NCI-H187 treated with DMSO at 0.1 percent for 48 hours (cell line): ENCODE results near the gene ZNF746.
"Not testable (repeated sequence)": the region's sequence is repeated elsewhere in the genome, so short reads cannot be mapped to it uniquely, and the experiment has no call there.

Experiments
- DNase-seq: peaks from one replicate; lab custom pipeline; 2025; lab: John Stamatoyannopoulos, UW

Gene ZNF746

GRCh38 chr7:149459540-149460452 lies 37.8 kb downstream of the ZNF746 start:
- DNase-seq = no peak

GRCh38 chr7:149459201-149459539 lies 38.4 kb downstream of the ZNF746 start:
- DNase-seq = no peak

DNA sequence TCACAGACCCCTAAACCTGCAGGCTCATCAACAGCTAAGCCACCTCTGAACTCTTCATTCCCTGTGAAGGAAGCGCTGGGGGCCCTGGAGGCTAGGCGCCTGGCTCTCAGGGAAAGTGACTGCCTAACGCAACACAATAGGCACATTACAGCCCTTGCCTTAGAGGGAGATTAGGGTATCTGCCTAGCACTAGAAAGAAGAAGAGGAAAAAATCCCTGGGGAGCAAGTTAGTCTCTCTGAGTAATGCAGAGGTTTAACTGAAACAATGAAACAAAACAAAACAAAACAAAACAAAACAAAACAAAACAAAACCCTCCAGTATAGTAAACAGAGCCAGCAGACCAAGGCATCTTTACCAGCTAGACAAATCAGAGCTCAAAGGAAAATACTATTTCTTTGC lies 39.4 kb downstream of the ZNF746 start:
- no peak for DNase-seq

GRCh38 chr7:149457766-149458165 lies 39.8 kb downstream of the ZNF746 start:
- no peak for DNase-seq

GRCh38 chr7:149456506-149457421 lies 40.8 kb downstream of the ZNF746 start:
- DNase-seq = no peak

- DNase-seq = no peak
Observed at GRCh38 chr7:149455175-149455950, 42.2 kb downstream of the ZNF746 start.

- DNase-seq = no peak
Observed at GRCh38 chr7:149454750-149455149, 42.9 kb downstream of the ZNF746 start.

GRCh38 chr7:149454006-149454405 lies 43.6 kb downstream of the ZNF746 start:
- no peak for DNase-seq

- no peak for DNase-seq
Observed at GRCh38 chr7:149450821-149451220, 46.8 kb downstream of the ZNF746 start.

GRCh38 chr7:149449897-149450296 lies 47.7 kb downstream of the ZNF746 start:
- no peak for DNase-seq

DNA sequence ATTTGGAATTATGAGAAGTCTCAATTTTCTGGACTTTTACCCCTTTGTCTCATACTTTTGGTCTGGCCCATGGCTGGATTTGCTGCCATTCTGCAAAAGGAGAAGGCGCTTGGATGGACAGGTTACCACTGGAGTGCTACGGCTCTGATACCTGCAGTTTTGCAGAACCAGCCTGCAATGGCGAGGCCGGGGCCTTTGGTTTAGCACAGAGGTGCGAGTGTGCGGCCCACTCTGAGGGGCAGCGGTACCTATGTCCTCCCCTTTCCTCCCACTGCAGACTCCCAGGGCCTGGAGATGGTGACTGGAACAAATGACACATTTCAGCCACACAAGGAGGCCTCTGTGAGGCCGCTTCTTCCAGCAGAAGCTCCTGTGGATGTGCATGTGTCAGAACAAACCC lies 48.6 kb downstream of the ZNF746 start:
- no peak for DNase-seq

GRCh38 chr7:149446026-149446425 lies 51.6 kb downstream of the ZNF746 start:
- DNase-seq = not testable (repeated sequence)

DNA sequence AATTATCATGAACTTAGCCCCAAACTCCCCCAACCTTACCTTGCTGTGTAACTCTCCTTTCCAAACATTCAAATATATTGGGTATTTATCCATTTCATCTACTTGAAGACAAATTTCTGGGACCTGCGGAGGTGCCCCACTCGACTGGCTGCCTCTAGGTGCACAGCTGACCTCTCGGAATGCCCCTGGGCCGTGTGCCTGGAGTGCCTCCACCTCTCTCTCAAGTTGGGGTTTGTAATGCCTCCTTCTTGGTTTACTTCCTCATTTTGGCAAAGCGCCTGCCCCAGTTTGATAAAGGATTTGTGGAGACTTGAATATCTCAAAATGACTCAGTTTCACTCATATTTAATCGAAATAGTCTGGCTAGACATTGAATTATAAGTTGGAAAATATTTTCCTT lies 53.3 kb downstream of the ZNF746 start:
- no peak for DNase-seq

GRCh38 chr7:149443523-149443922 lies 54.1 kb downstream of the ZNF746 start:
- no peak for DNase-seq

- DNase-seq = no peak
Observed at GRCh38 chr7:149442924-149443323, 54.7 kb downstream of the ZNF746 start.

DNA sequence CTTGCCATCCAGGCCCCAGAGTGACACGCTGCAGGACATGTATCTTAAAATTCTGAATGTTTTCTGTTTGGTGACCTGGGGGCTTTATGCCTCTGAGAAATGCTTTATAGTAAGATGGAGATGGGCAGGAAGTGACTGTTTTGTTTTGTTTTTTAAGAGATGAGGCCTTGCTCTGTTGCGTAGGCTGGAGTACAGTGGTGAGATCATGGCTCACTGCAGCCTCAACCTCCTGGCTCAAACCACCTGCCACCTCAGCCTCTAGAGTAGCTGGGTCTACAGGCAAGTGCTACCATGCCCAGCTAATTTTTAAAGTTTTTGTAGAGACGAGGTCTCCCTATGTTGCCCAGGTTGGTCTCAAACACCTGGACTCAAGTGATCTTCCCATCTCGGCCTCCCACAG lies 57.4 kb downstream of the ZNF746 start:
- no peak for DNase-seq

GRCh38 chr7:149436358-149436757 lies 61.3 kb downstream of the ZNF746 start:
- DNase-seq = no peak

GRCh38 chr7:149433124-149433523 lies 64.5 kb downstream of the ZNF746 start:
- no peak for DNase-seq

GRCh38 chr7:149432121-149432691 lies 65.4 kb downstream of the ZNF746 start:
- DNase-seq = no peak

DNA sequence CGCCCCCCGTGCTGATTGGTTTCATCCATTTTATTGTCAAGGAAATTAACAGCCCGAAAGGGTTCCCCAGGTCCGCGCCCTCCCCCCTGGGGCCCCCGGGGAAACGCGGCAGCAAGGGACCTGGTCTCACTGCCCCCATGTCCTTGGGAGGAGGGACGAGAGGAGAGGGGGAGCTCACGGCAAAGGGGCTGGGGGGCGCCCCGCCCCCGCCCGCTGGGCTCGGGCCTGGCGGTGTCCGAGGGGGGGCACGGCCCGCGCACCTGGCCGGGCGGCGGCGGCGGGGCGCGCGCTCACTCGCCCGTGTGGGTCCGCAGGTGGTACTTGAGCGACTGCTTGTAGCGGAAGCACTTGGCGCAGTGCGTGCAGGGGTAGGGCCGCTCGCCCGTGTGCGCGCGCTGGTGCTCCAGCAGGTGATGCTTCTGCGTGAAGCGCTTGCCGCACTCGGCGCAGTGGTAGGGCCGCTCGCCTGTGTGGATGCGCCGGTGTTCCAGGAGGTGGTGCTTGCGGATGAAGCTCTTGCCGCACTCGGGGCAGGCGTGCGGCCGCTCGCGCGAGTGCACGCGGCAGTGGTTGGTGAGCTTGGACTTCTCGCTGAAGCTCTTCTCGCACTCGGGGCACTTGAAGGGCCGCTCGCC lies 66.0 kb downstream of the ZNF746 start:
- DNase-seq = no peak

- no peak for DNase-seq
Observed at GRCh38 chr7:149430192-149430591, 67.4 kb downstream of the ZNF746 start.
